ENCODE measurements around the gene PARD3B.
A peak's percentile ranks its signal among the peaks of the same experiment; 100 is the strongest.

Gene PARD3B

DNA sequence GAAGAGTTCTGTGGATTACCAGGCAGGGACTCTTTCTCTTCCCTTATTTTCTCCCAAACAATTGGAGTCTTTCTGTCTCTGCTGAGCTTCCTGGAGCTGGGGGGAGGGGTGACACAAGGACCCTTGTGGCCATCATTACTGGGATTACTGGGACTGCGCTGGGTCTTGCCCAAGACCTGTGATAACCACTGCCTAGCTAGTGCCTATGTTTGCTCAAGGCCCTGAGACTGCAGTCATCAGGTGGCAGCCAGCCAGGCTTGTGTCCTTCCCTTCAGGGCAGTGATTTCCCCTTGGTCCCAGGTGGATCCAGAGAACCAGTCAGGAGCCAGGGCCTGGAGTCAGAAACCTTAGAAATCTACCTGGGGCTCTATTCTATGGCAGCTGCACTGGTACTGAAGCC, 355.6 kb downstream of the PARD3B start:
- no peak for DNase-seq

DNA sequence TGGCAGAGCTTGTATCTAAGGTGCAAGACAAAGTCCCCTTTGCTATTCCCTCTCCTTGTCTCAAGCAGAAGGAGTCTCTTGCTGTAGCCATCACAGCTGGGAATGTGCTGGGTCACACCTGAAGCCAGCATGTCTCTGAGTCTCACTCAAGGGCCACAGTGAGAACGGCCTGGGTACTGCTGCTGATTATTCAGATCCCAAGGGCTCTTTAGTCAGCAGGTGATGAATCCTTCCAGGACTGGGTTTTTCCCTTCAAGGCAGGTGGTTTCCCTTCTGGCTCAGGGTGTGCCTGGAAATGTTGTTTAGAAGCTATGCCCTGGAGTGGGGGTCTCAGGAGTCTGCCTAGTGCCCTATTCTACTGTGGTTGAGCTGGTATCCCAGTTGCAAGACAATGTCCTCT, 356.3 kb downstream of the PARD3B start:
- no peak for DNase-seq

DNA sequence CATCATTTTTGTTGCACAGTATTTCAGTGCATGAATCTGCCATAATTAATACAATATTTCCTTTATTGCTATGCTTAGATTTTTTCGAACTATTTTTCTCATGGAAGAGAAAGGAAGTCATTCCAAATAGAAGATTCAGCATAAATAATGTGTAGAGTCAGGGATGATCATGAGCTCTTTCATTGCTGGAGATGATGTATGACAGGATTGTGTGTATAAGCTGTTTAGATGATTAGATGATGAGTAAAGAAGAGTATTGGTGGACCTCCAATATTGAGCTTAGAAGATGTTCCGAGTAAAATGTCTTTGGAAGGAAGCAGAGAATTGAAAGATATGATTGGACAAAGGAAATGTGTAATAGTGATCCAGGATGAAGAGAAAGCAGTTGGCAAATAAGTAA, 364.5 kb downstream of the PARD3B start:
- DNase-seq = no peak

DNA sequence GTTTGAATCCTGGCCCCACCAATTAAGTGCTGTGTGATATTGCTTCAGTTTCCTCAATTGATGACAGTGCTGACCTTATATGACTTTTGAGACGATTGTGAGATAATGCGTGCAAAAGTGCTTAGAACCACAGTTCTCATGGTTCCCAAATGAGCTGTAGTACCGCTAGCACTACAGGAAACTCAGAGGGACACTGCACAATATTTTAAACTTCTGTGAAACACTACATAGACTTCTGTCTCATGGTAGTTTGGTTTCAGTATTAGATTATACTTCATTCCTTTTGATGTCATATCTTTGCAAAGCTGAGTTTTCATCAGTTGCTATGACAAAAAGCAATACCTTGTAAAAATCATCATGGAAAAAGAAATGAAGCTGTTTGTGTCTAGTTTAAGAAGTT, 368.0 kb downstream of the PARD3B start:
- no peak for DNase-seq

DNA sequence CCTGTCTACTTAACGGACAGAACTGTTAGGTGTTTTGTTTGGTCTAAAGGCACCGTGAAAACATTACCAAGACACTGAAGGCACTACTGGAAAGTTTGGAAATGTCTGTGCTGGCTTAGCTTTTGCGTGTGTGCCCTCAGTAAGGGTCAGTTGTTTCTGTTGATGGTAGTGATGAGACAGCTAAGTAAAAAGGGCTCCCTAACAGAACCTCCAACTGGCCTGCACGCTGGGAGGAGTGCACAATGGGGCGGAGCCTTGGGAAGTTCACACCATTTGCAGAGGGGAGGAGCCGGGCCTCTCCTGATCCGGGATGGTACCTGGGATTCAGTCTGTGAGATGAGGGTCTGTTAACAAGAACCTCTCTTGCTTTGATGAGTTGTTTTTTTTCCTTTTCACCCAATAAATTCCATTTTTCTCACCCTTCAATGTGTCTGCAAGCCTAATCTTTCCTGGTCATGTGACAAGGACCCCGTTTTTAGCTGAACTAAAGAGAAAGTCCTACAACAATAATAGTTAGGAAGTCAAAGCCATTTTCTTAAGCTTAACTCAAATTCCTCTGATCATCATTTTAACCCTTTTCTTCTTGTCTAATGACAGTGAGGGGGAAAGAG, 368.7 kb downstream of the PARD3B start:
- DNase-seq = no peak

DNA sequence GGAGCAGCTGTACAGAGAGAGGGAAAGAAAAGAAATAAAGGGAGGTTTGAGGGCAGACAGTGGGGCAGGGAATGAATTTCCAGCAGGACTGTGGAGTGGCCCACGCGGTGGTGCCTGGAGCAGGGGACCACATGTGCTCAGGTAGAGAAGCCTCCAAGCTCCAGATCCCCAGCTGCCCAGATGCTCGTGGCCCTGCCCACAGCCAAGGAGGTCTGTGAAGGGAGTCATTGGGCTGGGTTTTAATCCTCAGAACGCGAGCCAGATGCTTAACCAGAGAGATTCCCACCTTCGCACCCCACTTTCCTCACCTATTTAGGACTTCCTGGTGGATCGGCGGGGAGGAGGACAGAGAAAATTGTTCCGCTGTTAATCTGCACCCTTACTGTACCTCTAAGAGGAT, 369.4 kb downstream of the PARD3B start:
- DNase-seq = no peak

DNA sequence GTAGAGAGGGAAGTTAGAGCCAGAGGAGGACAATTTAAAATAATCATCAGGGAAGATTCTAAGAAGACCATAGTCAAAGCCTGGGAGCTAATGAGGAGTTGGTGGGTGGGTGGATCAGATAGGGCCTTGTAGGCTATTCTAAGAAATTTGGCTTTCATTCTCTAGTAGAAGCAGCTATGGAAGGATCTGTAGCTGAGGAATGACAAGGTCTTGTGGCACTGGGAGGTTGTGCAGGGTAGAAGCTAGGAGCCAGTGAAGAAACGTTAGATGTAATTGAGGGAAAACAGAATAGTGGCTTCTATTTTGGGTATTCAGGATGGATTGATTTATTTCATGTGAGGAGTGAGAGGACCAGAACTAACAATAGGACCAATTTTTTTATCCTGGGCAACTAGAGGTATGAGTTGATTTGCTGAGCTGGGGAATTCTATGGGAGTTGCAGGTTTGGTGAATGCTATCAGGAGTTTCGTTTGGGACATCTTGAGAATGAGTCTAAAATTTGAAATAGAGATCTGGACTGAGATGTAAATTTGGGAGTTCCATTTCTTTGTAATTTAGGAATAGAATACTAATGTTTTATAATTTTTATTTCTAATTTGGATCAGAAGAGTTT, 371.9 kb downstream of the PARD3B start:
- no peak for DNase-seq

DNA sequence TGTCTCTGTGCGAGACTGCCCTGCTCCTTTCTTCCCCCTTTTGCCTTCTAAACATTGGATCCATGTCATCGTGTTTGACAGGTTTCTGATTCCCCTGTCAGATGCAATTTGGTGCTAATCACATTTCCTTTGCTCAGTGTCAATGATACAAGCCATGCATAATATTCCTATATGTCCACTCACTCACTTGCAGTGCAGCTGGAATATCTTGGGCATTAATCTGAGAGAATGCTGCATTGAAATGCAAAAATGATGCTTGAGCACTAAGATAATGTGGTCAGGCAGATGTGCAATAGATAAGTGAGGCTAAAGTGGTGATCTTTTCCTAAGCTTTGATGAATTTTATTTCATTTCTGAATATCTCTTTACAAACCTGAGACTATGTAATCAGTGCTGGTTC, 375.5 kb downstream of the PARD3B start:
- no peak for DNase-seq

DNA sequence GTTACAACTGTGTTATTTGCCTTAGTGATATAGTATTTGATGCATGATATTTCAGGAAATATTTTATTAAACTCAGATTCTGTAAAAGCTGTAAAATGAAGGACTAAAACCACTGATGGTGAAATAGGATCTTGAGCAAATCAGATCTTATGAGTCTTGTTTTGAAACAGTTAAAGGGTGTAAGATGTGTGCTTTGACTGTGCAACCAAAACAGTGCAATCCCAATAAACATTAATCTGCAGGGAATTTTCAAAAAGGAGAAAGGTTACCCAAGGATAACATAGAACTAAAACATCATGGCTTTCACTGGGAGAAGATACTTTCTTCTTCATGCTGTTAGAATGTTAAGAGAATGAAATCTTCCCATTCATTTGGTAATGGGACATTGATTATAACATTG, 378.7 kb downstream of the PARD3B start:
- no peak for DNase-seq

DNA sequence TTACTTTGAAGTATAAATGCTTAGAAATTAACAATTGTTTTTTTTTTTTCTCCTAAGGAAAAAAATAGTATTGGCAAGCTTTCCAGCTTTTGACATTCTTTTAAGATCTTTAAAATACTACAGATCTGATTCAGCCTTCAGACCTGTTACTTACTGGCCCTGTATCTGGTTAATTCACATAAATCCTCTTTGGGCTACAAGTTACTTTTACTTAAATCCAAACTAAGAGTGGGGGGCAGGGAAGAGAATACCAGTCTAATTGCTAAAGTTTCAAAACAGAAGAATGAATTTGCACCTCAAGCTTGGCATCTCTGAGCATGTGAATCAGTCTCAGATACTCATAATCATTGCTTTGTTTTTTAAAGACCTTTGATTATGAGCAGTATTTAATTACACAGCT, 386.3 kb downstream of the PARD3B start:
- no peak for DNase-seq

DNA sequence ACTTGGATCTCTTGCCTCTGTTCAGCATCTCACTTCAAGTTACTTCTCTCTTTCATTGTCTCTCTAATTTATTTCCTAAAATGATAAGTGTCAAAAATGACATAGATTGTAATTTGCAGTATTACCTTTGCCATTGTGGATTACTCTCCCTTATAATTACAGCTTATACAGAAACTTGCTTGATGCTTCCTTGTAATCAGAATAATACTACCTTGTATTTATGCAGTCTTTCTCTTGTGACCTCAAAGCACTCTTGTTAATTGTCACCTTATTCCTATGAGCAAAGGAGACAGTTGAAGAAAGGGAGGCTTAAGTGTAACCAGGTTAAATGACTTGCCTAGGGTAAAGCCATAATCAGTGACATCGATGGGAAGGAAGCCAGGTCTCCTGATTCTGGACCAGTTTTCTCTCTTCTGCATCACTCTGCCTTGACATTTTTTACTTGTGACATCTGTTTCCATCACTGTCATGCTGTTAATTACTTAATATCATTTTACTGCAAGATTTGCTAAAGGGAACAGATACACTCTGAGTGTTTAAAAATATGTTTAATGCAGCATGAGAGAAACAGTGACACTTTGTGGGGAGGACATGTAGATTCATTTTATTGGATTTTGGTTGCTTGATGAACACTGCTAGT, 388.6 kb downstream of the PARD3B start:
- no peak for DNase-seq

DNA sequence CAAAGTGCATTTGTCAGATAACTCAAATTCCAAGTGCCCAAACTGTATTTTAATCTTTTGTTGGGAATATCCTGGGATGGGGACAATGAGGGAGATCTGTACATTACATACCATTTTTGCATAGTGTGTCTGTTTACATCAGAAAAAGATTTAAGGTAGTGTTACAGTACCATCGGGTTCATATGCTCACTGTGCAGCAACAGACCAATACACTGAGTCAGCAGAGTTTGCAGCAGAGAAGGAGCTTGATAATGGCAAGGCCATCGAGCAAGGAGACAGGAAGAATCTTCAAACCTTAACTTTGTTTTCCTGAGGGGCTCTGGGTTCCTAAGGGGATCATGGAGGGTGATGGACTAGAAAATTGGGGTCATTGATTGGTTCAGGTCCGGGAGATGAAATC, 399.7 kb downstream of the PARD3B start:
- DNase-seq = no peak

DNA sequence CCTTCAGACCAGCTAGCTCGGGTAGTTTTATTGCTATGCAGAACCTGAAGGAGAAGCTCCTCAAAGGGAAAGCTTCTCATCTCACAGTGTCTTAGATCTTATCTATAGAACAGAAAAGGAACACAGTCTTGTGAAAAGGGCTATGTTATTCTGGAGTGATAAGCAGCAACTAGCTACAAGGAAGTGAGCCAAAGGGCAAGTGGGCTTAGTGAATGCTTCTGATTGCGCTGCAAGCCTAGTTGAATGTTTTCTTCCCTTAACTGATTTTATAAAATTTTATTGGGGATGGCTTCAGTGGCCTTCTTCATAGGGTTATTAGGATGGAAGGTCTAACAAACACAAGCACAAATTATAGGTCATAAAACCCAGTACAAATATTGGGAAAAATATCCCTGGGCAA, 400.1 kb downstream of the PARD3B start:
- DNase-seq = no peak

DNA sequence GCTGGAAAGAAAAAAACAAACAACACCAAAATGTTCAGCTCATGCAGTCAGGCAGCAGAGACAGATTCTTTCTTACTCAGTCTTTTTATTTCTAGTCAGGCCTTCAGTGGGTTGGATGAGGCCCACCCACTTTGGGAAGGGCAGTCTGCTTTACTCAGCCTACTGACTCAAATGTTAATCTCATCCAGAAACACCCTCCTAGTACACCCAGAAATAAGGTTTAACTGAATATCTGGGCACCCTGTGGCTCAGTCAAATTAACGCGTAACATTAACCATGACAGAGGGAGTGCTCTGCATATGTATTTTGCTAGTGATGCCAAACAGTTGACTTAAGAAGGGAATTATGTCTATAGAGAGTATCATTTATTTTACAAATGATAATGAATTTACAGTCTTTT, 401.6 kb downstream of the PARD3B start:
- no peak for DNase-seq

DNA sequence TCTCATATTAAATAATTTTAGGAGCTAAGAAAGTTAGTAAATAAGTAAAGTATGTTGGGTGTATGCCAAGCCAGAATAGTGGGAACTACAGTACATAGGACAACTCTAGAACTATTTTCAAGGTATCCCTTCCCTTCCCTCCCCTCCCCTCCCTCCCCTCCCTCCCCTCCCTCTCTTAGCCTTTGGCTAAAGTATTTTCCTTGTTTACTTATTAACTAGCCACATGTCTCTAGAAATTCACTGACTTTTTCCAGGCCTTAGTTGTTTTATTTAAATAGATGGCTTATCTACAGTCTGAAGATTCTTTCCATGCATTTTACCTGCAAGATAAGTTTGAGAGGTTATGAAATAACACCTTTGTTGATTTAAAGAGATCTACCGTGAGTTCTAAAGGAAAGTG, 402.1 kb downstream of the PARD3B start:
- no peak for DNase-seq

DNA sequence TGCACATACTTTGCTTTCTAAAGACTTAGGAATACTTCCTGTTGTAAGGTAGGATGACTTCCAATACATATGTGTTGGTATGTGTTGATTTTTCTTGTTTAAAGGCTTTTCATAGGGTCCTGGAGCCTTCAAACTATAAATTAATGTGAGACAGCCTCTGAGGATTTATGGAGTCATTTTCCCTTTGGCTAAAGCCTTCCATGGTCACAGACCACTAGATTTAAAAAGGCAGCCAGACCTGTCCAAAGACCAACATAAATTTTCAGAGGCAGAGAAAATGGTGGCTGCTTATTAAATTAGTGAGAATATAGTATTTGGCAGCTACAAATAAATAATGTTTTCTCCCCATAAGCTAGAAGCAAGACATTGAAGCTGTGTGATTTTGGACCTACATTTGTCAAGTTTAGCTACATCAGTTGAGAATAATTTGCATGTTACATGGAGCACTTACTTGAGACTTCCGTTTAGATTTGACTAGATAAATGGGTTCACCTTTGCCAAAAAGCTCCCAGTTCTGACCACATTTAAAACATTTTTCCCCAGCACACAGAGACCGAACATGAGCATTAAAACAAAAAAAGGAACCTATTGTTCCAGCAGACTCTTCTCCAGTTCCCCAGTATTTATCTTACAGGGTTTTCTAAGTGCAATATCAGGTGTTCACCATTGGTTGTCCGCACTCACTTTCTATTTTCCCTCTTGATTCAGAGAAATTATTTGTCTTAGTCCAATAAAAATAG, 402.9 kb downstream of the PARD3B start:
- no peak for DNase-seq

DNA sequence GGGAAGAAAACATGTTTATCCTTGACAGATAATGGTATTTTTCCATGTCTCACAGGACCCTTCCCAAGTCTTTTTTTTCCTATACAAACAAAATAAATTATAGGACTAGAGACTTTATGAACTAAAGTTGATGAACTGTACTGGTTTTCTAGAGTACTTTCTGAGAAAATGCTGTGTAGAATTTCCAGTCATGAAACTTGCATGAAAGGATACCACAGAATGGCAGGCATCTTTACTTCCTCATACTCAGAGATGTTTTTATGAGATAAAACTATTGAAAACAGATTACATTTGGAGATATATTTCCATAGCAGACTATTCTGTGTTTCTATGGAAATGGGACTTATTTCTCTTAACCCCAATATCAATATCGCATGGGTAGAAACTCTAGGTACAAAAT, 403.5 kb downstream of the PARD3B start:
- DNase-seq = no peak

DNA sequence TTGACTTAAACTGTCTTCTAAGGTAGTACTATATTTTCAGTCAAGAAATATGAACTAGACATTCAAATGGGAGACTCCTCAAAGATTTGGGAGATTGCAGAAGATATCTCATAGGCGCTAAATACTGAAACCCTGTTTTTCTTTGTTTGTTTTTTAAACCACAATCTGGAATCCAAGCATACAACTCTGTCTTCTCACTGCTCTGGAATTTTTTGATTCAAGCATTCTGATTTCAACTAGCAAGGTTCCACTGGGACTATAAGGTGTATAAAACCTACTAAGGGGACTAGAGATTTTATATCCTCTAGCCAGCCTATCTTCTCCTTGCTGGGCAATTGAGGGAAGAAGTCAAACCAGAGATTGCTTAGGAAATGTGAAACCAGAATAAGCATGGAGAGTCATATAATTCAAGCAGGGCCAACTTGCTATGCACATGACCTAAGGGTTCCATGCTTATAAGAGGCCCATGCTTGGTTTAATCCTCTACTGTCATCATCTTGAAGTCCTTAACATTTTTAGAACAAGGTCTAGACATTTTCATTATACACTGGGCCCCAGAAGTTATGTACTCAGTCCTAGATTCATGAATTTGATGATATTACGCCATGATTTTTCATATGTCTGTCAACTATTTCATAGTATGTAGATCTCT, 405.5 kb downstream of the PARD3B start:
- no peak for DNase-seq

DNA sequence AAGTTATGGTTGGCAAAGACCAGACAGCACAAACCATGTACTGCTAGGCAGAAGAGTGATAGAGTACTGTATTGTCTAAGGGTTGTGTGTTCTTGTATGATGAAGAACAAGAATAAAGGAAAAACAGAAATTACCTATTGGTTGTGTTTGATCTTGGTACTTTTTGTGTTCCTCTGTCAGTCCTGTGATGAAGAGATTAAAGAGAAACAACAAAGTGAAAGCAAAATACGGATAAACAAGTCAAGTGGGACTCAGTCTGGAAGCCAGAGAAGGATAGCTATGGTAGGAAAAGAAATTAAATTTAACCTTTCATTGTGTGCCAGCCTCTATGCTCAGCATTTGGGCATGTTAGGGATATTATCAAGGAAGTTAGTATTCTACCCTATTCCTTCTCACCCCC, 413.1 kb downstream of the PARD3B start:
- no peak for DNase-seq

DNA sequence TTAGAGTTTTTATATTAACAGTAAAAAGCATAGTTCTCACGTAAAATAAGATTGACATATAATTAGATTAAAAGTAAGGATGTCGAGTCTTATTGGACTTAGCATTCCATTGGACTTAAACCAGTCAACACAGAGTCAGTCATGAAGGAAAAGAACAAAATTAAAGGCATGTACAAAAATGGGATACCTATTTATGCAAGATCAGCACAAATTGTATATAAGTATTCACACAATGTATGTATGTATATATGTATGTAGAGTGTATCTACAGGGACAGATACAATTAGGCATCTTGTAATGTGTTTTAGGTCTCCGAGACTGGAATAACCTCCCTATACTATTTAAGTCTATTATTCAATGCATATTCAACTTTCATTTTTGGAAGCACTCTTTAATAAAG, 419.1 kb downstream of the PARD3B start:
- no peak for DNase-seq

DNA sequence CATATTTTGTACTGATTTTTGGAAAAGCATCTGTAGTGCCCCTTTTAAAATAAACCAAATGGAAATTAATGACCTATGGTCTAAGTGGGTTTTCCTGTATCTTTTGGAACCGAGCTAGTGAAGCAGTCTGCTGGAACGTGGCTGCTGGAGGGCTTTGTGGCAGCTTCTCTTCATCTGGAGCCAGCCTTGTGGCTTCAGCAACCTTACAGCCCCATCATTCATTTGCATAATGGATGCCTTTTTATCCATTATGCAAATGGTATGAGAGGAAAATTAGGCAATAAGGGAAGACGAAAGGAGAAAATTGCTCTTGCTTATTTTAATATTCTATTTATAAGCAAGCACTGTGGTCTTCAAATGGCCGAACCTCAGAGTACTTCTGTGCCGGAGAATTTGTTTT, 421.0 kb downstream of the PARD3B start:
- no peak for DNase-seq

DNA sequence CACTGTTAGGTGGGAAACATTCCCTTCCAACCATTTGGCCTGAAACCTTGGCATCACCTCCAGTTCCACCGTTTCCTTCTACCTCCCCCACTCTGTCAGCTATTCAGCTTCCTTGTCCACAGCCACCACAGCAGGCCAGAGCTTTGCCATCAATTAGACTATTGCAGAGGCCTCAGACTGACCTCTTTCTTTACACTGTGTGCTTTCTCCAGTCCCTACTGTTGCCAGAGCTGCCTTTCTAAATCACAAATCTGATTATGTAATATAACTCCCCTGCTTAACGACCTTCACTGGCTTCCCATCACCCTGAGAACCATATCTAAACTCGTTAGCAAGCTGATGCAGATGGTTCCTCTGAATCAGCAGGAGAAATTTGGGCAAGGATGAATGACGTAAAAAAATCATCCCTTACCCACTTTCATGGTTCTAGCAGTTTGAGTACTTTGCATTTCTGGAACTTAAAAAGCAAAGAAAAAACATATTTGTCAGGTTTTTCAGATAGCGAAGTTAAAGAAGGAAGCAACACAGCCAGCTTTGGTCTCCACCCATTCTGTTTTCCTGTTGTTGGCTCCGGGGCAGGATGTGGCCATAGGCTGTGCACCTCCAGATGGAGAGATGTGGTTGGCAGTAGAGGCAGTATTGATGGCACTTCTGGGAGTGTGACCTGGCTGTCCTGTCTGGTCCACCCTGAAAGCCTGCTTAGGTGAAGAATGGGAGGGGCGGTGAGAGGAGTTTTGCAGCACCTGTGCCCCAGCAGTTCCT, 422.1 kb downstream of the PARD3B start:
- peak; percentile 73 for DNase-seq

All from activated effector memory CD4-positive, alpha-beta T cell treated with Interleukin-2 at 50 U/mL for 16 hours (primary cell).